ENCODE results near the gene RNU7-1.

The RNU7-1 gene

GRCh38 chr12:6919588-6919987 lies 24.0 kb upstream of the RNU7-1 start:
- DNase-seq: no peak

DNA sequence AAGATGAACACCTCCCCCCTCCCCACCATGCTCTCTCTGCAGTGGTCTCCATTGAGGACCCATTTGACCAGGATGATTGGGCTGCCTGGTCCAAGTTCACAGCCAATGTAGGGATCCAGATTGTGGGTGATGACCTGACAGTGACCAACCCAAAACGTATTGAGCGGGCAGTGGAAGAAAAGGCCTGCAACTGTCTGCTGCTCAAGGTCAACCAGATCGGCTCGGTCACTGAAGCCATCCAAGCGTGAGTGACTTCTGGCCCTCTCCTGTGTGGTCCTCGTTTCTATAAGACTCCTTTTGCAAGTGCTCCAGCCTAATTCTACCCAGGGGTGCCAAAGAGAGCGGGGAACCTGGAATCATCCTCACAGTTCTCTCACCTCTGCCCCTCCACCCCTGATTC lies 22.1 kb upstream of the RNU7-1 start:
- DNase-seq: no peak

DNA sequence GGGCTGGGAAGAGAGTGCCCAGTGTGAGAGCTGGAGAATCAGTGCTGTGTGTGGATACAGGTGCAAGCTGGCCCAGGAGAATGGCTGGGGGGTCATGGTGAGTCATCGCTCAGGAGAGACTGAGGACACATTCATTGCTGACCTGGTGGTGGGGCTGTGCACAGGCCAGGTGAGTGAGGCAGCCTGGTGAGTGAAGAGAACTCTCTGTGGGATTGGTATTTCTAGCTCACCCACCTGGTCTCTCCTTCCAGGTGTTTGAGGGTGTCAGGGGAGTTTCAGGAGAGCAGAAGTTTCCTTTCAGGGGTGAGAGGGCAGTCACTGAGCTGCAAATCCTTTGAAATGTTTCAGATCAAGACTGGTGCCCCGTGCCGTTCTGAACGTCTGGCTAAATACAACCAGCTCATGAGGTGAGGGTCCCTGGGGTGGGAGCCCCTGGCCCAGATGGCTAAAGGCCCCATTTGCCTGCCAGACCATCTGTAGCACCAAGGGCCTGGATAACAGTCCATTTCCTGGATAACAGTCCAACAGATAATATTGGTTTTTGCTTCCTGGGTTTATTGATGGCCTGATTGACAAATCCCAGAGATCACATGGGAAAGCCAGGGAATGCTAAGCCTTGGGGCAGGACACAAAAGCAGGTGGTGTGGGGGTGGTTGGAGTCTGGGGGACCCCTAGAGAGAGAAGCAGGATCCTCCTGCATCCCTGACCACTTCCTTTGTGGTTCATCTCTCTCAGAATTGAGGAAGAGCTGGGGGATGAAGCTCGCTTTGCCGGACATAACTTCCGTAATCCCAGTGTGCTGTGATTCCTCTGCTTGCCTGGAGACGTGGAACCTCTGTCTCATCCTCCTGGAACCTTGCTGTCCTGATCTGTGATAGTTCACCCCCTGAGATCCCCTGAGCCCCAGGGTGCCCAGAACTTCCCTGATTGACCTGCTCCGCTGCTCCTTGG lies 21.3 kb upstream of the RNU7-1 start:
- DNase-seq: no peak

DNA sequence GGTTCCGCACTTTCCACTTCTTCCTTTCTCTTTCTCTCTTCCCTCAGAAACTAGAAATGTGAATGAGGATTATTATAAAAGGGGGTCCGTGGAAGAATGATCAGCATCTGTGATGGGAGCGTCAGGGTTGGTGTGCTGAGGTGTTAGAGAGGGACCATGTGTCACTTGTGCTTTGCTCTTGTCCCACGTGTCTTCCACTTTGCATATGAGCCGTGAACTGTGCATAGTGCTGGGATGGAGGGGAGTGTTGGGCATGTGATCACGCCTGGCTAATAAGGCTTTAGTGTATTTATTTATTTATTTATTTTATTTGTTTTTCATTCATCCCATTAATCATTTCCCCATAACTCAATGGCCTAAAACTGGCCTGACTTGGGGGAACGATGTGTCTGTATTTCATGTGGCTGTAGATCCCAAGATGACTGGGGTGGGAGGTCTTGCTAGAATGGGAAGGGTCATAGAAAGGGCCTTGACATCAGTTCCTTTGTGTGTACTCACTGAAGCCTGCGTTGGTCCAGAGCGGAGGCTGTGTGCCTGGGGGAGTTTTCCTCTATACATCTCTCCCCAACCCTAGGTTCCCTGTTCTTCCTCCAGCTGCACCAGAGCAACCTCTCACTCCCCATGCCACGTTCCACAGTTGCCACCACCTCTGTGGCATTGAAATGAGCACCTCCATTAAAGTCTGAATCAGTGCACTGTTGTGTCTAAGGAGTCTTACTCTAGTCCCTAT lies 20.4 kb upstream of the RNU7-1 start:
- no peak for DNase-seq

- DNase-seq: no peak
These were observed 19.8 kb upstream of the RNU7-1 start for GRCh38 chr12:6923851-6924250.

GRCh38 chr12:6925239-6925539 lies 18.4 kb upstream of the RNU7-1 start:
- DNase-seq: no peak

DNA sequence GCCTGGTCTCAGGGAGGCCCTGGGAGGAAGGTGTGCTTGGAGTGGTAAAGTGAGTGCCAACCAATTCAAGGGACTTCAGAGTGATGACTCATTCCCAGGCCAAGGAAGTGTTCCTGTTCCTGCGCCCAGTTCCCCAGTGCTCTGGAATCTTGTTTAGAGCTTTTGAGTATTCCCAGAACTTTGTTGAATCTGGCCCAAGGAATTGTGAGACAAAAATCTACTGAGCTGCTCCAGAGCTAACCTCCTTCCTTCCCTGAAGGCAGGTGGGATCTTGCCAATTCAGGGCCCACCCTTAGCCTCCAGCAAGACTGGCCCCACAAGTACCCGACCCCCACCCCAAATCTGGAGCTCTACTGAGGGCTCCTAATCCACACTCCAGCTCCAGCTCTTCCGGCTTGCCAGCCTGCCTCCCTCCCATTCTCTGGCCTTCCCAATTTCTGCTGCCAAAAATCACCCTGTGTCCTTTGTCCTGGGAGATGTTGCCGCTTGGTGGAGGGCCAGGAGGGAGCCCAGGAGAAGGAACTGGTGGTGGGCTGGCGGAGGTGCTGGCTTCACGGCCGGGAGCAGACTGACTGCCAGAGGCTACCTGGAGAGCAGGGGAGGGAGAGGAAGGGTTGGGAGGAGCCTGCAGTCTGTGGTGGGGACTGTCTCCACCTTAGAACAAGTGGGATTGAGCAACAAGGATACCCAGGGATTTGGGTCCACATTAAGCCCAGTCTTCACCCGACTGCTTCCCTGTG lies 17.9 kb upstream of the RNU7-1 start:
- no peak for DNase-seq

GRCh38 chr12:6927379-6928021 lies 16.1 kb upstream of the RNU7-1 start, which contains the start of gene ATN1:
TSS of gene ATN1 (plus strand) at chr12:6927959. CDS start at chr12:6934002, 6,043 bp downstream.
- DNase-seq: peak; percentile 55

- peak; percentile 32 for DNase-seq
These were observed 15.5 kb upstream of the RNU7-1 start for GRCh38 chr12:6928022-6928702.

GRCh38 chr12:6928703-6929407 lies 14.8 kb upstream of the RNU7-1 start:
- no peak for DNase-seq

DNA sequence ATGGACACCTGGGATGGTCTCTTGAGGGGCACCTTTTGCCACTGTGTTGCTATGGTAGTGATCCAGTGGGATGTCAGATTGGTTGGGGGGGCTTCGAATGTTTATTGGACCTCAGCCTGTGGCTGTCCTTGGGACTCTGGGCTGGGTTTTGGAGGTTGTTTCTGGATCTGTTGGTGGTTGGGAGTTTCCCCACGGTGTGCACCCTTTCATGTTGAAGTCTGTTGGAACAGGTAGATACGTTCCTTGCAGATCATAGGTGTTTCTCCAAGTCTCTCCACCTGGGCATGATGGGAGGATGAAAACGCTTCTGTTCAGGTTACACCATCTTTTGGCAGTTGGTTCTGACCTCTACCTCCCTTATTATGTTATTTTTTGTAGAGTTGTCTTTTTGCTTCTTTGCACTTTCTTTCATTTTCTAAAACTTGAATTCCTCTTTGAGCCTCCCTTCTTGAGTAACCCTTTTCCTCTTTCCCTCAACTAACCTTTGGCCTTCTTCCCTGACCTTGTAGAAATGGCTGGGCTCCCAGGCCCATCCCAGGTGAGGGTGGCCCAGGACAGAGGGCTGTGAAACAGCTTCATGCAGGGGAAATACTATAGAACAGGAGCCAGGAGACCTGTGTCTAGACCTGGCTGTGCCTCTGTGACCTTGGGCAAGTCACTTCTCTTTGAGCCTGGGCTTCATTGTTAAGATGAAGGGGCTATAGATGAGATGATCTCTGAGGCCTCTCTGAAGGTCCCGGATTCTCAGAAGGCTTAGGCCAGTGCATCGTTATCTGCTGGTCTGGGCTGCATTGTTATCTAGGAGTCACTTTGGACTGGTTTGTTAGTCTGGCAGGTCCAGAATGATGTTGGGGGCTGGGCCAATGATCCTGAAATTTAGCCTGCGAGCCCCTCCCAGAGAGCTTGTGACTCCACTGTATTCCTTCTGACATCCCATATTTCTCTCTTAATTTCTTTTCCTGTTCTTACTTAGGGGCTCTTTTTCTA lies 13.9 kb upstream of the RNU7-1 start:
- DNase-seq: no peak

DNA sequence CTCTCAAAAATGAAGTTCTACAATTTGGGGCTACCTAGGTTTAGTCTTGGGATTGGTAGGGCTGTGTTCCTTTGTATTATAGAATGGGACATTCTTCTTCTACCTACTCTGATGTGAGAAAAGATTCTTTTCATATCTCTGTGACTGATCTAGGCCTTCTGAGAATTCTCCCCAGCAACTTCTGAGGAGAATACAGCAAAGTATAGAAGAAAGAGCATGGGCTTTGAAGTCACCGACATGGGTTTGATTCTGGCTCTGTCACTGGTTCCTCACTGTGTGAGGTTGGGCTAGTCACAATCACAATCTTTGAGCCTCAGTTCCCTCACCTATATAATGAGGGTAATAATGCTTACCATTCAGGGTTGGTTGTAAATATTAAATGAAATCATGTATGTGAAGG lies 10.8 kb upstream of the RNU7-1 start:
- DNase-seq: no peak

DNA sequence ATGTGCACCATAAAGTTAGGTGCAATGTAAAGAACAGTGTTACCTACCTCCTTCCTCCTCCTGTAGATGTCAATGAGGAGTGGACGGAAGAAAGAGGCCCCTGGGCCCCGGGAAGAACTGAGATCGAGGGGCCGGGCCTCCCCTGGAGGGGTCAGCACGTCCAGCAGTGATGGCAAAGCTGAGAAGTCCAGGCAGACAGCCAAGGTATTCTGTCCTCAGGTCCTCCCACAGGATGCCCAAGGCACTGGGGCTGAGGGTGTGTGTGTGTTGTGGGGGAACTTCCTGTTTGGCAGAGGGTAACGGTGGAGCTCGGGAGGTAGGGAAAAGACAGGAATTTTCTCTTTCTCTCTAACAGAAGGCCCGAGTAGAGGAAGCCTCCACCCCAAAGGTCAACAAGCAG lies 9.5 kb upstream of the RNU7-1 start:
- DNase-seq: no peak

GRCh38 chr12:6935371-6936193 lies 8.0 kb upstream of the RNU7-1 start:
- DNase-seq: no peak

GRCh38 chr12:6936194-6936635 lies 7.4 kb upstream of the RNU7-1 start:
- no peak for DNase-seq

- DNase-seq: peak; percentile 53
These were observed 6.8 kb upstream of the RNU7-1 start for GRCh38 chr12:6936636-6937480.

DNA sequence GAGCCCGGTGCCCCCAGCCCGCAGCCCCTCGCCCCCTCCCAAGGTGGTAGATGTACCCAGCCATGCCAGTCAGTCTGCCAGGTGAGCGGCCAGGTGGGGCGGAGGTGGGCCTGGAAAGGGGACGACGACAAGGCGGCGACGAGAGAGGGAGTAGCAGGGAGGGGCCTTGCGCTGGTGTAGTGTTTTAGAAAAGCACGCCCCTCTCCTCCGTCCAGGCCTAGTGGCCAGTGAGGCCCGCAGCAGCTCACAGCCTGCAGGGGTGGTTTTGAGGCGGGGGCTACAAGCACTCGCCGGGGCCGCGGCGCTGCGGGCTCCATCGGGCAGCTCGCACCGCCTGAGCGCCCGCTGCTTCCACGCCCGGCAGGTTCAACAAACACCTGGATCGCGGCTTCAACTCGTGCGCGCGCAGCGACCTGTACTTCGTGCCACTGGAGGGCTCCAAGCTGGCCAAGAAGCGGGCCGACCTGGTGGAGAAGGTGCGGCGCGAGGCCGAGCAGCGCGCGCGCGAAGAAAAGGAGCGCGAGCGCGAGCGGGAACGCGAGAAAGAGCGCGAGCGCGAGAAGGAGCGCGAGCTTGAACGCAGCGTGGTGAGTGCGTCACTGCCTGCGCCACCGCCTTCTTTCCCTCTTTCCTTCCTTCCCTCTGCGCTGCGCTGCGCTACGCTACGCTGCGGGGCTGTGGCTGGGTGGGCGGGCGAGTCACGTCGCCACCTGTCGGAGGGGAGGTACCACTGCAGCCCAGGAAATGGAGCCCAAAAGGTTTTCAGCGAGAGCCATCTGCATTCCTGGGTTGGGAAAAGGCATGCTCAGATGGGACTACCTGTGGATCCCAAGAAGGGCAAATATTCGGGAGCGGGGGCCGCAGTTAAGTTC lies 5.9 kb upstream of the RNU7-1 start:
- peak; percentile 95 for DNase-seq
